SH-SY5Y (cell line): ENCODE data around the gene LYSMD3.

Experiments used
- GATA2 ChIP-seq: IDR thresholded peaks from 2 replicates; pipeline ENCODE4 v1.6.1; 2011; ENCODE audit warnings: mild to moderate bottlenecking, low read depth, low read length
- GATA3 ChIP-seq: IDR thresholded peaks from 2 replicates; pipeline ENCODE4 v1.6.1; 2011; ENCODE audit warnings: low read depth, mild to moderate bottlenecking, low read length, moderate library complexity

- TF ChIP-seq GATA2 (no peak), GATA3 (no peak)
Observed at GRCh38 chr5:90553711-90554110, 24.3 kb upstream of the LYSMD3 start.
